HG02981 (cell line): Measurements from ENCODE around the gene MYO18B.

Experiments
- ATAC-seq: cut with Tn5 transposase; IDR thresholded peaks from one replicate; pipeline ENCODE4 v1.9.1; 2021; ENCODE audit warnings: mild to moderate bottlenecking, moderate library complexity; ENCODE audit not compliant: unreplicated experiment

MYO18B gene

GRCh38 chr22:25770333-25770732 lies 28.3 kb downstream of the MYO18B start:
- ATAC-seq, result no peak

GRCh38 chr22:25772288-25772687 lies 30.3 kb downstream of the MYO18B start:
- no peak for ATAC-seq

- no peak for ATAC-seq
These were observed 32.6 kb downstream of the MYO18B start for GRCh38 chr22:25774575-25775026.

DNA sequence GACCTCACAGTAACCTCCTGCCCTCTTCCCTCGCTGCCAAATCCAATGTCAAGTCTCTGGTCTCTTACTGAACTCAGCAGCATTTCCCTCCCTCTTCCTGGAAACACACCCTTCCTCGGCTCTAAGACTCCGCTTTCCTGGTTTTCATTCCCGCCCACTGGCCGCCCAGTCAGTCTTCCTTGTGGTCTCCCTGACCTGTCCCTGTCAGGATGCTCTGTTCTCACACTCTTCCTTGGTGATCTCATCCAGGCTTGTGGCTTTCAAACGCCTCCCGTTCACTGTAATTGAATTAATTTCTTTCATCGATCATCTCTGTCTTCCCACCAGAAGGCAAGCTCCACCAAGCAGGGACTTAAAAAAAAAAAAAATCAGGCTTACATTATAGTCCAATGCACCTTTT lies 33.5 kb downstream of the MYO18B start:
- no peak for ATAC-seq

GRCh38 chr22:25777411-25777810 lies 35.4 kb downstream of the MYO18B start:
- ATAC-seq, result no peak

- ATAC-seq, result no peak
These were observed 35.9 kb downstream of the MYO18B start for GRCh38 chr22:25777870-25778269.

- no peak for ATAC-seq
These were observed 37.4 kb downstream of the MYO18B start for GRCh38 chr22:25779426-25779825.

DNA sequence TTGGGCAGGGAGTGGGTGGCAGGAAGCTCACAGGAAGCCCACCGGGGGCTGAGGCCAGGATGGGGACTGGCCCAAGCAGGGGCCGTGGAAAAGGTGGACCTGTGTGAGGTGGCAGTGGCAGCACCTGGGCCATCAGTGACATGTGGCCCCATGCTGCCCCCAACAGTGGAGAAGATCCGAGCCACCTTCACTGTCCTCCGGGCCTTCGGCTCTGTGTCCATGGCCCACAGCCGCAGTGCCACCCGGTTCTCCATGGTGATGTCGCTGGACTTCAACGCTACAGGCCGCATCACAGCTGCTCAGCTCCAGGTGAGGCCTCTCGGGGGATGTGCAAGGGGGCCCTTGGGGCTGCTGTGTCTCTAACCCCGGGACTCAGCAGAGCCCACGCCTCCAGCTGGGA lies 37.9 kb downstream of the MYO18B start:
- ATAC-seq, result no peak

DNA sequence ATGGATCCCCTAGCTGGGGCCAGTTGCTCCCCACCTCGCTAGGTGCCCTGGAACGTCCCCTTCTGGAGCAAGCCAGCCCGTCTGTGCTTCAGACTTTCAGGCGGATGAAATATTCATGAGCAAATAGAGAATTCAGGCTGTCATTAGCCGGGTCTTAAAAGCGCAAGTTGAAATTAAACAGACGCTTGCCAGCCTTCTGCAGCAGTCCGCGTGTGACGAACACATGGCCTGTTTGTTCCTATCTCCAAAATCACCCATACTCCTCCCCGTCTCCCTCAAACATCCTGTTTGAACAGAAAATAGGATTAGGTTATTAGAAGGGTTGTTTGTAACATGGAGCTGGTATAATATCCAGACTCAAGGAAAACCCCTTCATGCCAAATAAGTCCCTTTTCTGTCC lies 38.7 kb downstream of the MYO18B start:
- no peak for ATAC-seq

GRCh38 chr22:25781801-25782200 lies 39.8 kb downstream of the MYO18B start:
- ATAC-seq, result no peak

DNA sequence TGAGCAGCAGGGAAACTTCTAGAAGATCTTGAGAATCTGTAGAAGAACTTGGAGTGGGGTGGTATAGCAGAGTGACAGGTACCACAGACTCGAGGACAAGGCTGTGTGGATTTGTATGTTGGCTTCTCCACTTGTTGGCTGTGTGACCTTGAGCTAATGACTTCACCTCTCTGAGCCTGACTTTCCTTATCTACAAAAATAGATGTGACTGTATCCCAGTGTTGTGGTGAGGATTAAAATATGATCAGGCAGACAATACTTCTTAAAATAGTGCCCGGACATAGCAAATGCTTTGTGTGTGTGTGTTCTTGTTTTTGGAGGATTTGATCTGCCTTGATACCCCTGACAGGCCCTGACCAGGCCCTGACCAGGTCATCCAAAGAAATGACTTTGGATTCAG lies 40.8 kb downstream of the MYO18B start:
- no peak for ATAC-seq

- ATAC-seq, result no peak
These were observed 41.9 kb downstream of the MYO18B start for GRCh38 chr22:25783856-25784255.

- ATAC-seq, result no peak
These were observed 44.2 kb downstream of the MYO18B start for GRCh38 chr22:25786165-25786564.

DNA sequence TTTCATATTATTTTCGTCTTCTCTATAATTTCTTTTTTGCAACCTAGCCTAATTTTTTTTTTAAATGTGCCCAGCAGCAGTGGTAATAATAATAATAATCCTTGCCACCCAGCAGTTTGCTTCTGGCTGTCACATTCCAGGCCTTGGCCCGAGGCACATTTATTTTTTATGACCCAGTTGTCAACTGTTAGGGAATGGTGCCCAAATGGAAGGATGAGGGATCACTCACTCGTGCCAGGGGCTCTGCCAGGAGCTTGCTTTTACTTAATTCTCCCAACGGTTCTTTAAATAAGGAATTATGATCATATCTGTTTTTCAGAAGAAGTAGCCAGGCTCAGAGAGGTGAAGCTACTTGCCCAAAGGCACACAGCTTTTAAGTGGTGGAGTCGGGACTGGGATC lies 49.6 kb downstream of the MYO18B start:
- ATAC-seq, result no peak

- no peak for ATAC-seq
These were observed 53.5 kb downstream of the MYO18B start for GRCh38 chr22:25795478-25795877.

- no peak for ATAC-seq
These were observed 55.7 kb downstream of the MYO18B start for GRCh38 chr22:25797498-25798290.

DNA sequence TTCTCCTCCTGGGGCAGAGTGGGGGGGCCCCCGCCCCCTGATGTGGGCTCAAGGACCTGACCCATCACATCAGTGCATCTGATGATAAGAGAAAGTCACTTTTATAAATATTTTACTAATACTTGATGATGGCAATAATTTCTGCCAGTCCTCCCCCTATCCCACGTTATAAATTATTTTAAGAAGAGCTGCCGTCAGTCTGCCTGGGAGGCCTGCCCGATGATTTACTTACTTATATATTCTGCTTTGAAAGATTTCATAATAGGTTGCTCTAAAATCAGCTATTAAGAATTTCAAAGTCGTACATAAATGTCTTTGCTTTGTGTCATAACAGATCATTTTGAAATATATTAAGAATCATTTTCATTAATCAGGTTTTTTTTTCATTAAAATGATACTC lies 58.8 kb downstream of the MYO18B start:
- no peak for ATAC-seq

DNA sequence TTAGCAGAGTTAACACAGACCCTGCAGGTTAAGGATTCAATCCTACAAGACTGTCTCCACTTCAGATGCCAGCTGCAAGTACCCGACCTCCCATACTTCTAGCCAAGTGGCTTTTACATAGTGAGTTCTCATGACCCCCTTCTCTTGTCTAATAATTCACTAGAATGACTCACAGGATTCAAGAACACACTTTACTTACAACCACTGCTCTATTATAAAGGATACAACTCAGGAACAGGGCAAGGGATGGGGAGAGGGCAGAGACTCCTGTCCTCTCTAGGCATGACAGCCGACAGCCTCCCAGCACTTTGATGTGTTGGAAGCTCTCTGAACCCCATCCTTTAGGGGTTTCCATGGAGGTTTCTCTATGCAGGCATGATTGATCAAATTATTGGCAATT lies 60.0 kb downstream of the MYO18B start:
- ATAC-seq, result no peak

GRCh38 chr22:25804676-25805075 lies 62.7 kb downstream of the MYO18B start:
- ATAC-seq, result no peak

DNA sequence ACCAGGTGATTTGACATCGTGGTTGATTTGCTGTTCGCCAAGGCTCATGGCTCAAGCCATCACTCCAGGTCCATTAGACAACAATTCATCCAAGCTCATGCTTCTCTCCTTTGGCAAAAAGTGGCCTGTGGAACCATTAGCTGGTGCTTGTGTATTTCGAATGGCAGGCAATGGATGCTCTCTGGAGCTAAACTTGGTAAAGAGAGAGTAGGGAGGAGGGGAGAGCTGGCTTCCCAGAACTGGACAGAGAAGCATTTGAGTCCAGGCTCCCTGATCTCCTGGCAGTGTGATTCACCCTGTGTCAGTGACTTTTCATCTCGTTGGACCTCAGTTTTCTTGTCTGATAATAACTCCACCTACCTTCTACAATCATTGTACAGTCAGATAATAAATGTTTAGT lies 64.6 kb downstream of the MYO18B start:
- ATAC-seq, result no peak

- no peak for ATAC-seq
These were observed 72.7 kb downstream of the MYO18B start for GRCh38 chr22:25814685-25815084.

DNA sequence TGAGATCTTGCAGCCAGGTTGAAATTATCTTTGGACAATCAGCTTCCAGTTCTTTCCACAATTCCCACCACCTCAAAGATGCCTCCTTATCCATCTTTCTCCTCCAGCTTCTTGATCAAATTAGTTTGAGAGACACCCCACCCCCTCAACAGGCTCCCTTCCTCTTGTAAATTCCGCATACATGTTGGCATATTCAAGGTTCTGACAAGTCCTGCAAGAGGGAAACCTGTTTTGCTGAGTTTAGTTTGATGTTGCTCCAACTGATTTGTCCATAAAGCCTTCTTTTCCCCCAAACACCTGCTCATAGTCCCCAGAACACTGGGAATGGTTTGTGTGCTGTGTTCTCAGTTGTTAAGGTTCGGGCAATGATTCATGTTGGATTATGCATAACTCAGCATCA lies 73.6 kb downstream of the MYO18B start:
- no peak for ATAC-seq

GRCh38 chr22:25816522-25817059 lies 74.6 kb downstream of the MYO18B start:
- ATAC-seq, result no peak
